K562 (cell line): ENCODE measurements around the gene CHPF. TPM values are rescaled to one million over a fixed set of nuclear protein-coding genes. Genes with fewer than 3 reads are reported as not detected.

ENCODE experiments used
- ARHGAP35 ChIP-seq: fragments of 450-650 bp; IDR thresholded peaks from 2 replicates; pipeline ENCODE4 v1.6.1; 2018; ENCODE audit not compliant: partially characterized antibody
- CBX8 ChIP-seq: fragments of 200-600 bp; sonication (generic); IDR thresholded peaks from 2 replicates; pipeline ENCODE4 v1.6.1; 2012; ENCODE audit warnings: borderline replicate concordance, mixed run types, low read depth, mild to moderate bottlenecking, moderate library complexity, mixed read lengths, low read length, control low read depth, inconsistent platforms; ENCODE audit not compliant: poor library complexity, severe bottlenecking; ENCODE audit errors: extremely low read depth
- CEBPB ChIP-seq: fragments of 450-650 bp; IDR thresholded peaks from 2 replicates; pipeline ENCODE4 v1.6.1; 2016; ENCODE audit warnings: missing genetic modification characterization, missing compliant biosample characterization
- CHCHD3 ChIP-seq: fragments of 250-450 bp; sonication (Bioruptor Pico); IDR thresholded peaks from 2 replicates; pipeline ENCODE4 v2.1.2; 2022; ENCODE audit warnings: mild to moderate bottlenecking
- CREM ChIP-seq: IDR thresholded peaks from 2 replicates; pipeline ENCODE4 v1.6.1; 2014; ENCODE audit warnings: antibody characterized with exemption, low read depth
- HDAC1 ChIP-seq, 2 experiments: fragments of 450-650 bp; IDR thresholded peaks; 2 replicates each; pipeline ENCODE4 v1.6.1; 2016 to 2017; ENCODE audit warnings: inconsistent platforms in 1 of 2, mild to moderate bottlenecking in 1 of 2, moderate library complexity in 1 of 2
- HNRNPH1 ChIP-seq: fragments of 200-400 bp; formaldehyde crosslinking; optimal IDR thresholded peaks from 2 replicates; pipeline ENCODE3; 2017; ENCODE audit warnings: low read depth, mild to moderate bottlenecking, low read length, moderate library complexity
- HOMEZ ChIP-seq: fragments of 250-450 bp; sonication (Bioruptor Pico); IDR thresholded peaks from 2 replicates; pipeline ENCODE4 v1.4.0; 2020; ENCODE audit warnings: mild to moderate bottlenecking, moderate library complexity
- IRF2 ChIP-seq: sonication (generic); formaldehyde crosslinking; IDR thresholded peaks from 2 replicates; pipeline ENCODE4 v1.8.1; 2022; ENCODE audit warnings: mild to moderate bottlenecking, missing genetic modification reagents
- KAT2B ChIP-seq: IDR thresholded peaks from one replicate; pipeline ENCODE4 v1.6.1; 2012; ENCODE audit warnings: low read depth, mild to moderate bottlenecking, control low read depth, inconsistent platforms, low read length, moderate library complexity
- KAT7 ChIP-seq: sonication (generic); formaldehyde crosslinking; IDR thresholded peaks from 2 replicates; pipeline ENCODE4 v1.8.0; 2022; ENCODE audit warnings: missing genetic modification reagents, mild to moderate bottlenecking, borderline replicate concordance
- KDM1A ChIP-seq, 2 experiments: fragments of 450-650 bp; IDR thresholded peaks; 2 replicates each; pipeline ENCODE4 v1.6.1; 2016; ENCODE audit warnings: mild to moderate bottlenecking in 2 of 2
- MAFK ChIP-seq: IDR thresholded peaks from 2 replicates; pipeline ENCODE4 v1.6.1; 2011; ENCODE audit warnings: low read length, improper control_type of control experiment
- MEIS2 ChIP-seq: fragments of 450-650 bp; IDR thresholded peaks from 2 replicates; pipeline ENCODE4 v1.6.1; 2014; ENCODE audit warnings: mild to moderate bottlenecking; ENCODE audit not compliant: partially characterized antibody
- NCOA4 ChIP-seq: fragments of 450-650 bp; IDR thresholded peaks from 2 replicates; pipeline ENCODE4 v1.6.1; 2018; ENCODE audit warnings: mild to moderate bottlenecking; ENCODE audit not compliant: partially characterized antibody
- PKNOX1 ChIP-seq: fragments of 450-650 bp; IDR thresholded peaks from 2 replicates; pipeline ENCODE4 v1.6.1; 2016
- PML ChIP-seq: IDR thresholded peaks from 2 replicates; pipeline ENCODE4 v1.6.1; 2012; ENCODE audit warnings: low read length, inconsistent platforms
- RBBP5 ChIP-seq: fragments of 200-600 bp; sonication (generic); IDR thresholded peaks from 2 replicates; pipeline ENCODE4 v1.6.1; 2012; ENCODE audit warnings: borderline replicate concordance, mild to moderate bottlenecking, low read length, control low read depth, inconsistent platforms; ENCODE audit not compliant: insufficient read depth, poor library complexity, severe bottlenecking
- RBFOX2 ChIP-seq: fragments of 200-400 bp; formaldehyde crosslinking; IDR thresholded peaks from 2 replicates; pipeline ENCODE4 v1.6.1; 2017; ENCODE audit warnings: low read depth, mild to moderate bottlenecking, low read length, moderate library complexity
- RFX5 ChIP-seq: IDR thresholded peaks from 2 replicates; pipeline ENCODE4 v1.6.1; 2011; ENCODE audit warnings: low read depth, mild to moderate bottlenecking, improper control_type of control experiment, low read length
- SMC3 ChIP-seq: conservative IDR thresholded peaks from 2 replicates; pipeline ENCODE4 v1.6.1; 2011; ENCODE audit warnings: low read depth, low read length, improper control_type of control experiment; ENCODE audit not compliant: insufficient read depth
- TBP ChIP-seq: optimal IDR thresholded peaks from 2 replicates; pipeline ENCODE3; 2011; ENCODE audit warnings: low read depth, low read length, improper control_type of control experiment
- TGIF2 ChIP-seq: sonication (generic); formaldehyde crosslinking; IDR thresholded peaks from 2 replicates; pipeline ENCODE4 v1.8.1; 2022; ENCODE audit warnings: mild to moderate bottlenecking, missing genetic modification reagents, moderate library complexity
- XRCC5 ChIP-seq: fragments of 200-400 bp; formaldehyde crosslinking; IDR thresholded peaks from 2 replicates; pipeline ENCODE4 v1.6.1; 2017; ENCODE audit warnings: low read depth, mild to moderate bottlenecking, low read length
- ZNF507 ChIP-seq: conservative IDR thresholded peaks from 2 replicates; pipeline ENCODE4 v1.6.1; 2017; ENCODE audit warnings: missing genetic modification characterization, missing compliant biosample characterization
- ZNF589 ChIP-seq: fragments of 200-800 bp; sonication (Bioruptor generic); IDR thresholded peaks from 2 replicates; pipeline ENCODE4 v1.6.1; 2016; ENCODE audit warnings: low read depth, missing genetic modification characterization, missing compliant biosample characterization
- ZNF76 ChIP-seq: fragments of 250-450 bp; sonication (Bioruptor Pico); IDR thresholded peaks from 2 replicates; pipeline ENCODE4 v1.4.0; 2020; ENCODE audit warnings: mild to moderate bottlenecking, moderate library complexity, borderline replicate concordance
- ZNF766 ChIP-seq: fragments of 200-800 bp; sonication (Bioruptor generic); conservative IDR thresholded peaks from 2 replicates; pipeline ENCODE4 v1.6.1; 2016; ENCODE audit warnings: missing genetic modification characterization, missing compliant biosample characterization
- polyA plus RNA-seq, 8 experiments: library from polyadenylated mRNA; depleted of rRNA in 4 of 8; stranded (reverse) in 5 of 8; unstranded in 3 of 8; fragments of >200 nt; fragmentation: Nextera tagmentation in 2 of 8; fragmentation: Illumina TruSeq in 1 of 8; extraction: Ambion mirVana in 2 of 8; extraction: Trizol in 1 of 8; gene quantifications; 2 replicates each; pipeline versions ENCODE4 v1.2.1 to v1.2.3, GENCODE V29; 2011 to 2014; ENCODE audit warnings: inconsistent platforms in 1 of 8, missing spikeins in 1 of 8
- total RNA-seq, 7 experiments: library from RNA; depleted of rRNA in 6 of 7; stranded (reverse); fragments of >200 nt in 6 of 7; fragmentation: Illumina TruSeq in 2 of 7; extraction: Trizol in 2 of 7; gene quantifications; 2 replicates each; pipeline versions ENCODE4 v1.2.1 to v1.2.3, GENCODE V29; 2011 to 2021; ENCODE audit warnings: low replicate concordance in 1 of 7

Gene CHPF
- total and polyA plus RNA-seq, 9 of the 15 experiments (the other 6 are each of a cell fraction or from before 2014, with no cell fraction given): 0.15 to 57.2 (median 7.9) TPM

GRCh38 chr2:219499058-219499307, 44.6 kb downstream of the CHPF start (continued):
- peak; percentile 73 for TF ChIP-seq PKNOX1
- no peak for TF ChIP-seq KAT2B
- TF ChIP-seq MEIS2: peak; percentile 58
- no peak for TF ChIP-seq HOMEZ (CRISPR knock-in tag)
- TF ChIP-seq ZNF76 (CRISPR knock-in tag): no peak
- TF ChIP-seq CHCHD3 (CRISPR knock-in tag): no peak
- peak in 1 of 2 experiments; percentile 57; a peak in 2 of 4 replicates for TF ChIP-seq KDM1A (IDR thresholded peaks at IDR 0.05)
- TF ChIP-seq CBX8: no peak
- TF ChIP-seq NCOA4: no peak
- TF ChIP-seq KAT7 (CRISPR knock-in tag): no peak
- no peak for TF ChIP-seq RBFOX2
- TF ChIP-seq ZNF766 (CRISPR knock-in tag): 0 out of 2 replicates have a peak, but pooled peaks have one; percentile 9
- TF ChIP-seq RBBP5: no peak
- TF ChIP-seq SMC3: no peak
- no peak for TF ChIP-seq ZNF589
- TF ChIP-seq CEBPB (tag): no peak
- 0 out of 2 replicates have a peak, but pooled peaks have one; percentile 9 for TF ChIP-seq PML
- no peak for TF ChIP-seq ZNF507 (tag)
- no peak for TF ChIP-seq IRF2 (CRISPR knock-in tag)
- TF ChIP-seq TGIF2 (CRISPR knock-in tag): no peak
- peak in 1 of 2 experiments; percentile 4; a peak in 1 of 4 replicates for TF ChIP-seq HDAC1 (IDR thresholded peaks at IDR 0.05)
- no peak for TF ChIP-seq RFX5
- TF ChIP-seq ARHGAP35: no peak
- TF ChIP-seq HNRNPH1: no peak
- no peak for TF ChIP-seq XRCC5
- no peak for TF ChIP-seq CREM
- TF ChIP-seq TBP: peak; percentile 6
- TF ChIP-seq MAFK: no peak
